HL-60 (cell line): Measurements from ENCODE around the gene NUB1.

ENCODE experiments used
- CTCF ChIP-seq: IDR thresholded peaks from one replicate; pipeline ENCODE4 v1.5.1; 2011; ENCODE audit warnings: low read length, control low read depth, inconsistent platforms; ENCODE audit not compliant: insufficient read depth
- REST ChIP-seq: IDR thresholded peaks from 2 replicates; pipeline ENCODE4 v1.6.1; 2012; ENCODE audit warnings: low read depth; ENCODE audit not compliant: insufficient replicate concordance

GRCh38 chr7:151374726-151375125, 33.1 kb downstream of the NUB1 start:
- no peak for TF ChIP-seq CTCF
- no peak for TF ChIP-seq REST
